ENCODE results near the gene MGP.

MGP gene

GRCh38 chr12:14860490-14860889, 25.2 kb downstream of the MGP start:
- DNase-seq (ENCODE audit: low read depth), result no peak

- DNase-seq (ENCODE audit: low read depth), result no peak
Observed at GRCh38 chr12:14858513-14858912, 27.1 kb downstream of the MGP start.

DNA sequence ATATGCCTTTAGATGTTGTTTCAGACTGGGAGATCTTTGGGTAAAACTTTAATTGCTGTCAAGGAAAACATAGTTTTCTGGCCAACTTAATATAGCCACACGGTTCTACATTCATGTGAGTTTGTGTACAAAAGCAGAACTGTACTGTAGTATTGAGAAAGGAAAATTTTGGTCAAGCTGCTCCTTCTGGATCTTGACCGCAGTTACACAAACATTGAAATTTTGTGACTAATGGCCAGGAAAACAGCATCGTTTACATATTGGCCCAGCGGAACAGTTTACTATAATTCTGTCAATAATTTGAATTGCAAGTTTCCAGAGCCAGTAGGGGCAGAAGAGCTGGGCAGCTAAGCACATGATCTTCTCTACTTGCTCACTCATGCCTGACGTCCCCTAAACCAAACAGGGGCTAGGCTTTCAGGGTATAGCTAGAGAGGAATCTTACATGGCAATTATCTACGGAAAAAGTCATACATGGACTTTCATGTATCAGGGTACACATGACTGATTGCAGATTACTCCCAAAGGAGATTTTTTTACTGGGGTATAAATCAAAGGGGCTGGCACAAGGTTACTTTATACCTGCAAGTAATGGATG, 31.0 kb downstream of the MGP start:
- DNase-seq (ENCODE audit: low read depth), result no peak

DNA sequence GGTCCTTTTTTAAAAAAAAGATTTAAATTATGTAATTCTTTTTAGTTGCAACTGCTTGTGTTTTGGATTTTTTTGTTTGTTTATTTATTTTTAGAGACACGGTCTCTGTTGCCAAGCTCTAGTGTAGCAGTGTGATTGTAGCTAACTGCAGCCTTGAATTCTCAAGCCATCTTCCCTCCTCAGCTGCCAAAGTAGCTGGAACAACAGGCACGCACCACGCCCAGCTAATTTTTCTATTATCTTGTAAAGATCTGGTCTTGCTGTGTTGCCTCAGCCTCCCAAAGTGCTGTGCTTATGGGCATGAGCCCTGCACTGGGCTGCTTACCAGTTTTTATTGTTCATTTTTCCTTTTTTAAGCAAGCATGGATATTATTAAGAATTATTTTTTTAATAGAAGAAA, 31.7 kb downstream of the MGP start:
- DNase-seq (ENCODE audit: low read depth), result no peak

DNA sequence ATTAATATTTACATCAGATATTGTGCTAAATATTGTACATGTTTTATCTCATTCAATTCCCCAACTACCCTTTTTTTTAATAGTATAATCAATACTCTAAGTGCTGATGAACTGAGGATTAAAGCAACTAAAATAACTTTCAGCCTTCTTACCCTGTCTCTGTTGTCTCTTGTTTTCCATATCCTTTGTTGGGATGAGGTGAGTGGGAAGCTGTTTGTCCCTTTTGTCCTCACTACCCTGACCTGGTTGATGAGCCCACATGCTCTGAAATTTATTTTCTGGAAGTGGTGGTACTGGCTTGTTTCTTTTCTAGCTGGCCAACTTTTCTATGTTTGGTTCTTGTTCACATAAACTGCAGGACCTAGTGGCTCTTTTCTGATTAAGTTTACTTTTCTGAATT, 32.8 kb downstream of the MGP start:
- DNase-seq (ENCODE audit: low read depth), result no peak

GRCh38 chr12:14850929-14851663, 34.6 kb downstream of the MGP start:
- DNase-seq (ENCODE audit: low read depth), result no peak

GRCh38 chr12:14849661-14850060, 36.0 kb downstream of the MGP start:
- DNase-seq (ENCODE audit: low read depth), result no peak

DNA sequence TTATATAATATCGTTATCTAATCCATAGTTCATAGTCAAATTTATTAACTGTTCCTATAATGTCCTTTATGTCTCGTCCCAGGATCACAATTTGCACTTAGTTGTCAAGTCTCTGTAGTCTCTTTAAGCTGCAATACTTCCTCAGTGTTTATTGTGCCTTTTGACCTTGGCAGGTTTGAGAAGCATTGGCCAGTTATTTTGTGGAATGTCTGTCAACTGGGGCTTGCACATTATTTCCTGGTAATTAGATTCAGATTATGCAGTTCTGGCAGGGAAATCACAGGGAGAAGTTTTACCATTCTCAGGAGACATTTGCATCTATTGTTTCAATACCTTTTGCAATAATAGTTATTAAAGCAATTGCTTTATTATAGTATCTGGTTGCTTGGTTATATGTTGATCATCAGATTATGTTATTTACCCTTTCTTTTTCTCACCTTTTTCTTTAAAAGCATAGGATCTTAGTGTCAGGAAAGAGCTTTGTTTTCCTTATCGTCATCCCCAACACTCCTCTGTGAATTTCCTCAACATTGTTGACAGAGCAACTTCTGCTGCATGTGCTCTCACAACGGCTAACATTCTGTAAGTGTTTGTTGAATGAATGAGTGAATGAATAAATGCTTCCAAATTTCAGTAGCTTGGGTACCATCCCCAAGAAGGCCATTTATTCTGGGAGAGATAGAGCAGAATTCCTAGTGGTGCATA, 38.6 kb downstream of the MGP start:
- DNase-seq (ENCODE audit: low read depth), result no peak

GRCh38 chr12:14846042-14846587, 39.5 kb downstream of the MGP start:
- no peak for DNase-seq (ENCODE audit: low read depth)

DNA sequence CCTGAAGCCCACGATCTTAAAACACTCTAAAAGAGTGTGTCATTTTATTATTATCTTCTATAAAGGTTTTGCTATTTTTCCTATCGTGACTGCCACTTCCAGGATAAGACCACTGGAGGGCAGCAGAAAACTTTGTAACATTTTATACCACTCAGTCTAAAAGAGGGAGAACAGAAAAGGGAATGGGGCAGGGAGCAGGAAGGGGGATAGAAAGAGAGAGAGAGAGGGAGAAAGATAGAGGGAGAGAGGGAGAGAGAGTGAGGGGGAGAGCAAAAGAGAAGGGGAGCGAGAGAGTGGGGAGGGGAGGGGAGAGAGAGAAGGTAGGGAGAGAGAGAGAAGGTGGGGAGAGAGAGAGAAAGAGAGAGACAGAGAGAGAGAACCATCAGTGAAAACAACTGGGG, 40.3 kb downstream of the MGP start:
- DNase-seq (ENCODE audit: low read depth), result no peak

- no peak for DNase-seq (ENCODE audit: low read depth)
Observed at GRCh38 chr12:14844401-14844800, 41.3 kb downstream of the MGP start.

GRCh38 chr12:14843425-14843887, 42.2 kb downstream of the MGP start, which contains the start of gene ART4:
Gene ART4, minus strand, starts transcription at chr12:14843526. Its CDS starts 413 bp downstream, at chr12:14843113.
- DNase-seq (ENCODE audit: low read depth), result no peak

- no peak for DNase-seq (ENCODE audit: low read depth)
Observed at GRCh38 chr12:14842315-14842714, 43.3 kb downstream of the MGP start.

GRCh38 chr12:14841761-14842160, 43.9 kb downstream of the MGP start:
- no peak for DNase-seq (ENCODE audit: low read depth)

GRCh38 chr12:14840616-14841015, 45.0 kb downstream of the MGP start:
- no peak for DNase-seq (ENCODE audit: low read depth)

GRCh38 chr12:14839262-14839661, 46.4 kb downstream of the MGP start:
- no peak for DNase-seq (ENCODE audit: low read depth)

- no peak for DNase-seq (ENCODE audit: low read depth)
Observed at GRCh38 chr12:14836336-14837210, 49.1 kb downstream of the MGP start.

DNA sequence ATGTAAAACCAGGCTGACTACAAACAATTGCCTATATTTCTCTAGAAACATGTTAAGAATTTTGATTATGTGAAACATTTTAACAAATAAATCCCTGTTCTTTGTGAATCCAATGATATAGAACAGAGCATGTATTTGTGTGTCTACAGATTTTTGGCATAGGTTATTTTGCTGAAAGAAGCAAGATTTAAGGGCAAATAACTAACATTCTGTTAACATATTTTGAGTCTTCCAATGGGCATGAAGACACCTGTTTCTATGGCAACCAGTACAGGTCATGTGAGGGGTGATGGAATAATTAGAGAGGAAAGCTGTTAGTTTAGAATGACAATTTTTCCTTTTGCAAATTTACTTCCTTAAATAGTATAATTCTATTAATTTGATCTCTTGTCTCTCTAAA, 51.1 kb downstream of the MGP start:
- no peak for DNase-seq (ENCODE audit: low read depth)

GRCh38 chr12:14833952-14834351, 51.7 kb downstream of the MGP start:
- no peak for DNase-seq (ENCODE audit: low read depth)

DNA sequence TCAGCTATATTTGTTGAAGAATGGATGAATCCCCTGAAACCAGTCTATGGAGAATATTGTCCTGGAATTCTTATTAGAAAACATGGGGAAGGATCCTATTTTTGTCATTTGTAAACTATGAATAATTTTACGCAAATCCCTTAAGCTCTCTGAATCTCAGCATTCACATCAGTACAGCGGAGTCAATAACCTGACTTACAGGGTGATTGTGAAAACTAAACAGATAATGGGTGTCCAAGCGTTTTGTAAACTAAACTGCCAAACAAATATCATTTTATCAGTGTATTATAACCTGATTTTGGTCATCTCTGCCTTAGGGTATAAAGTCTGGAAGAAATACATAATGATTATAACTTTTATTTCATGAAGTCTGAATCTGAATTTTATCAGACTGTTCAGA, 52.3 kb downstream of the MGP start:
- no peak for DNase-seq (ENCODE audit: low read depth)

Data from stimulated activated CD8-positive, alpha-beta memory T cell treated with anti-CD3 and anti-CD28 coated beads, Interleukin-7, amount 100 ng/mL, for 24 hours (primary cell).